ENCODE measurements around the gene PCP2.

Gene PCP2

GRCh38 chr19:7633698-7634097 lies at the start of gene PCP2:
Gene PCP2, minus strand, starts transcription at chr19:7633719. Its CDS starts 262 bp downstream, at chr19:7633457.
- no peak for DNase-seq

DNA sequence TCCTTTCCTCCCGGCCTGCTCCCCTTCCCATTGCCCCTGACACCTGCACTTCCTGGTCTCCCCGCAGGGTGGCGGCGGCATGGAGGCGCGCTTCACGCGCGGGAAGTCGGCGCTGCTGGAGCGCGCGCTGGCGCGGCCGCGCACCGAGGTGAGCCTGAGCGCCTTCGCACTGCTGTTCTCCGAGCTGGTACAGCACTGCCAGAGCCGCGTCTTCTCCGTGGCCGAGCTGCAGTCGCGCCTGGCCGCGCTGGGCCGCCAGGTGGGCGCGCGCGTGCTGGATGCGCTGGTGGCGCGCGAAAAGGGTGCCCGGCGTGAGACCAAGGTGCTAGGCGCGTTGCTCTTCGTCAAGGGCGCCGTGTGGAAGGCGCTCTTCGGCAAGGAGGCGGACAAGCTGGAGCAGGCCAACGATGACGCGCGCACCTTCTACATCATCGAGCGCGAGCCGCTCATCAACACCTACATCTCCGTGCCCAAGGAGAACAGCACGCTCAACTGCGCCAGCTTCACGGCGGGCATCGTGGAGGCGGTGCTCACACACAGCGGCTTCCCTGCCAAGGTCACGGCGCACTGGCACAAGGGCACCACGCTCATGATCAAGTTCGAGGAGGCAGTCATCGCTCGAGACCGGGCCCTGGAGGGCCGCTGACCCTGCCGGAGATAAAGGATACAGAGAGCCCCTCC lies 48.8 kb upstream of the PCP2 start:
- no peak for DNase-seq

DNA sequence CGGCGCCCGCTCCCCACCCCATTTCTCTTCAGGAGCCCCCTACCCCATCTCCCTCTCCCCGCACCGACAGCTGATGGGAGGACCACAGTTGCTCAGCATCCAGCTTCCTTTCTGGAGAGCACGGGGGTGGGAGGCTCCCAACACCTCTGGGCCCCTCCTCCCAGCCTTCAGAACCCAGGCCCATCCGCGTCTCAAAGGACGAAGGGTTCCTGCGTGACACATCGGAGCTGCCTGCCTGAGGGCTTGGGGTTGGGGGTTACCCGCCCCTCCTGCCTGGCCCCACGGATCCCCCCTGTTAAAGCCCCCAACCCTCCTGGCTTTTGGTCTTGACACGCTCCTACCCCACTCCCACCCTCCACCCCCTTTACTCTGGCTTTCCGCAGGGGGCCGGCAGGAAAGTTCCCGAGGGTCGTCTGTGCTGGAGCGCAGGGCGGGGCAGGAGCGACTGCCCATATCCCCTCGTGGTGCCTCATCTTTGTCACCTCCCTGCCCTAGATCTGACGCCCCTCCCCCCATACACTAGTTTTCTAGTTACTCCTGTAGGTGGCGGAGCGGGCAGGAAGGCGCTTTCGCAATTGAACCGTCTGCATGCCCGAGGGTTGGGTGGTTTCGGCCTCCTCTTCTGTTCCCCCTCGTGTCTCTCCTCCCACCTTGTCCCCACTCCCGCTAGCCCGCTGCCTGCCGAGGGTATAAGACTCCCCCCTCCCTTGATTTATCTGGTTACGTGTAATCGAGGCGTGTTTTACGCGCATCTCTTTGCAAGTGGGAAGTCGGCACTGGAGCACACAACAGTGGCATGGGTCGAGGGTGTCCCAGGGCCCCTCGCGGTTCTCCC lies 48.0 kb upstream of the PCP2 start:
- peak; percentile 95 for DNase-seq

DNA sequence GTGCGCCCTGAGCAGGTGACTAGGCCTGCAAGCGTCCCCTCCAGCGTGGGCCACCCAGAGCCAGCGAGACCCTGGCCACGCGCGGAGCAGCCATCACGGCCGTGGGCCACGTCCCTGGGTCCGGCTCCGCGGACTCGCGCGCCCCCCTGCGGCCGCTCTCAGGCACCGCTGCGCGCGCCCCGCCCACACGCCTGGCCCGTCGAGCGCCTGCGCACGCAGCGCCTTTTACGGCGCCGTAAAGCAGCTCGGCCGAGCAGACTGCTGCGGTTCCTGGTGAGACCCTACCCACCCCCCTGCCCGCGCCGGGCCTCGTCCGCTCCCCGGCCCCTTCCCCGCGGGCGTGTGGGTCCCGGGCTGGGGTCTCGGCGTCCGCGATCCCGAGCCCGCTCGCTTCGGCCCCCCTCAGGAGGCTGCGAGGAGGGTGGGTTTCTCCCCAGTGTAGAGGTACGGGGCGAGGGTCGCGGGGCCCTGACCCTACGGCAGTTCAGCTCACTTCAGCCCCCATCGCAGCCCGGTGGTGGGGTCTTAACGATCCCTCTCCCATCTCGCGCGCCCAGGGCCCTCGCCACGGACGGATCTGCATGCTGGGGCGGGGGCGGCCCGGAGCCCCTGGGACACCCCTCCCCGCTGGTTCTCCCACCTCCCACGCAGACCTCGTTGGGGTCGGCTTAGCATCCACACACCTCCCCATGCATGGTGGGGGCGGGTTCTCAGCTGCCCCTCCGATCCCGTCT lies 47.3 kb upstream of the PCP2 start, which contains the start of gene TRAPPC5:
TSS of gene TRAPPC5 (plus strand) at position 228 of the 734 bp plus-strand sequence. CDS start 1,421 bp downstream, outside the sequence.
- DNase-seq = peak; percentile 60 to 69

DNA sequence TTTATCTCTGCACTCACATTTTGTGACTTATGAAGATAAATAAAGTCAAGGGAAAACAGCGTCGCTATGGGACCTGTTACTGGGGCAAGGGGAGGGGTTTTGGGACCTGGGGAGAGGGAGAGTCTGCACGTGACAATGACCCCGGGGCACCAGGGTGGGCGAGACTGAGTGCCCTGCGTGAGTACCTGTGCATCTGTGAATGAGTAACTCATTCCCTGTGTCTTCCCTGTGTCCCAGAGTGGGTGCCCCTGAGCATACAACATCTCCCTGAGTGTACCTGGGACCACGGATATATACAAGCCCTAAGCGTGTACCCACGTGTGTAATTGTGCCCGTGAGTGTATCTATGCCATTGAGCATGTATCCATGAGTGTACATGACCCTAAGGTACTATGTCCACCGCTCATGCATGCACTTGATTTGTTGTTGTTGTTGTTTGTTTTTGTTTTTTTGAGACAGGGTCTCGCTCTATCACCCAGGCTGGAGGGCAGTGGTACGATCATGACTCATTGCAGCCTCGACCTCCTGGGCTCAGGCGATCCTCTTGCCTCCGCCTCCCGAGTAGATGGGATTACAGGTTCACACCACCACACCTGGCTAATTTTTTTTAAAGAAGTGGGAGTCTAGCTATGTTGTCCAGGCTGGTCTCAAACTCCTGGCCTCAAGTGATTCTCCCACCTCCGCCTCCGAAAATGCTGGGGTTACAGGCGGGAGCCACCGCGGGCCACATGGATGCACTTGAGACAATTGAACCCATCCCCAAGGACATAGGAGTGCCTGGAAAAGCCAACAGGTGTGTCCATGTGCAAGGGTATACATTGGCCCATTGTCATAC lies 46.5 kb upstream of the PCP2 start:
- DNase-seq = no peak

DNA sequence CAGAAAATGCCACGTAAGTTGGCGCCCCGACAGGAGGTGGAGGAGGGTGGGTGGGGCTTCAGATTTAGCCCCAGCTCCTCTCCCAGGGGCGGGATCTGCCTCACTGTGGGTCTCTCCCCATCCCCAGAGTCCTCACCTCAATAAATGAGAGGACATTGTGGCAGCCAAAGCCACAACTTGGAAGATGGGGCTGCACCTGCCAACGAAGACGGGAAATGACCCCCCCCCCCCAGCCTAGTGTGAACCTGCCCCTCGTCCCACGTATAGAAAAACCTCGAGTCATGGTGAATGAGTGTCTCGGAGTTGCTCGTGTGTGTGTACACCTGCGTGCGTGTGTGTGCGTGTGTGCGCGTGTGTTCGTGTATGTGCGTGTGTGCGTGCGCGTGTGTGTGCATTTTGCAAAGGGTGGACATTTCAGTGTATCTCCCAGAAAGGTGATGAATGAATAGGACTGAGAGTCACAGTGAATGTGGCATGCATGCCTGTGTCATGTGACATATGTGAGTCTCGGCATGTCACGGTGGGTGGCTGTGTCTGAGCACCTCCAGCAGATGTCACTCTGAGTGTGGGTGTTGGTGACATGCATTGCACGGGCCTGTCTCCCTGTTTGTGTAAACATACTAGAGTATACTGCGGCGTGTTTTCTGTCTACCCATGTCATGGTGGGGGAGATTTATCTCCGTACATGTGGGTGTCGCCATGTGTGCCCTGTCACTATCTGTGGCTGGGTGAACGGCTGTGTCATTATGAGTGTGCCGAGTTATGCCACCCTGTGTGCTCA lies 45.6 kb upstream of the PCP2 start:
- peak in 1 of 2 experiments; percentile 9 for DNase-seq

GRCh38 chr19:7677669-7678311 lies 44.3 kb upstream of the PCP2 start:
- no peak for DNase-seq

DNA sequence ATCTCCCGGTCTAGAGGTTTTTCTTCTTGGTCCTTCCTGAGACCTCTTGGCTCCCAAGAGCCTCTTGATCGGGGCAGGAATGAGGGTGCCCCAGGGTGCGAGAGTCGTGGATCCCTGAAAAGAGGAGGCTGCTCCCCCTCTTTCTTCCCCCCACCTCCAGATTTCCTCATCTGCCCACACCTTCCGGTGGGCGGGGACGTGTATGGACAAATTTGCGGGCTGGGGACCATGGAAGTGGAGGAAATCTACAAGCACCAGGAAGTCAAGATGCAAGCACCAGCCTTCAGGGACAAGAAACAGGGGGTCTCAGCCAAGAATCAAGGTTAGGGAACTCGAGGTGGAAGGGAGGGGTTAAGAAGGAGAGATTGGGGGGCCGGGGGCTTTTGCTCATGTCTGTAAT lies 43.3 kb upstream of the PCP2 start, which contains the start of gene MCEMP1:
TSS of gene MCEMP1 (plus strand) at position 237 of the 400 bp plus-strand sequence. CDS start at position 268, 31 bp downstream.
- DNase-seq = peak; percentile 67 to 68

GRCh38 chr19:7676376-7676775 lies 42.9 kb upstream of the PCP2 start:
- peak; percentile 42 to 66 for DNase-seq

- peak; percentile 89 to 91 for DNase-seq
These were observed 40.8 kb upstream of the PCP2 start for GRCh38 chr19:7674010-7675005.

DNA sequence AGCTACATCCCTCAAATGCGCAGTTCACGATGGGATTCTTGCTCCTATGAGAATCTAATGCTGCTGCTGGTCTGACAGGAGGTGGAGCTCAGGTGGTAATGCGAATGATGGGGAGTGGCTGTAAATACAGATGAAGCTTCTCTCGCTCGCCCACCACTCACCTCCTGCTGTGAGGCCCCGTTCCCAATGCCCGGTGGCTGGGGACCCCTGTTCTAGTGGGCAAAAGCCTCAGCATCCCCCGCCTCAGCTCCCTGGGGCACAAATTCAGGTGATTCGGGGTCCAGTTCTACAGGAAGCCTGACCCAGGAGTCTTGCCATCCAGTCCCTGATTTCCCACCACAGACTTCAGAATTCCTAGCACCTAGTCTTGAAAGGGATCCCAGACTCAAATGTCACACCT lies 39.0 kb upstream of the PCP2 start:
- DNase-seq = no peak

DNA sequence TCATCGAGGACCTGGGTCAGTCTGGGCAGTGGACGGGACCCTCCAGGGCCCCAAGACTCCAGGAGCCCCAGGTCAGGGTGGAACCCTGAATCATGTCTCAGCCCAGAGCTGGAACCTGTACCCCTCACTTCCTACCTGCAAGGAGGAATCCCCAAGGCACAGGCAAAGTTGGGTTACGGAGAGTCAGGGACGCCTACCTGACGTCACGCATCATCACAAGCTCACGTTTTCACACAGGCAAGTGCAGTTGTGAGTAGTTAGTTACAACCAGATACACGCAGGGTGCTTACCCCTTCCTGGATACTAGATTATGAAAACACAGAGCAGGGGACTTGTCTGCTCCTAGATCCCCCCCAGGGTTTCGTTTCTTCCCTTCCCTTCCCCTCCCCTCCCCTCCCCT lies 37.3 kb upstream of the PCP2 start:
- DNase-seq = no peak

DNA sequence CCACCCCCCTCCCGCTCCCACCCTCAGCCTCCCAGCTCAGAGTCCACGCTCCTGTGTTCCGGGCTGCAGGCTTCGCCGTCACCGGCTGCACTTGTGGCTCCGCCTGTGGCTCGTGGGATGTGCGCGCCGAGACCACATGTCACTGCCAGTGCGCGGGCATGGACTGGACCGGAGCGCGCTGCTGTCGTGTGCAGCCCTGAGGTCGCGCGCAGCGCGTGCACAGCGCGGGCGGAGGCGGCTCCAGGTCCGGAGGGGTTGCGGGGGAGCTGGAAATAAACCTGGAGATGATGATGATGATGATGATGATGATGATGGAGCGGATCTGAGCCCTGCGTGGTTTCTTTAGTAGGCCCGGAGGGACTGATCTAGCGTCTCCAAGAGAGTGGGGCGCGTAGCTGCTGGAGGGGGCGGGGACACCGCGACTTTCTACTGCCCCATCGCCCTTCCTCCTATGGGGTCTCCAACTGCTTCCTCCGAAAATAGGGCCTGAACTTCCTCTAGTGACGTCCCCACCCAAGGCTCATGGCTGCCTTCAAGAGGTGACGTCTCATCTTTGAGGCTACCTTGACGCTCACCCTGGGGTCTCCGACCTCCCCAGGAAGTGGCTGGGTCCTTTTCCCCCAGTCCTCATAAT lies 36.7 kb upstream of the PCP2 start:
- no peak for DNase-seq

- no peak for DNase-seq
These were observed 36.1 kb upstream of the PCP2 start for GRCh38 chr19:7669641-7670040.

GRCh38 chr19:7668842-7669241 lies 35.3 kb upstream of the PCP2 start, which contains the start of gene RETN:
Gene RETN, plus strand, starts transcription at chr19:7669049. Its CDS starts 278 bp downstream, at chr19:7669327.
- DNase-seq = no peak

- no peak for DNase-seq
These were observed 31.6 kb upstream of the PCP2 start for GRCh38 chr19:7665076-7665475.

GRCh38 chr19:7663706-7664105 lies 30.2 kb upstream of the PCP2 start:
- no peak for DNase-seq

GRCh38 chr19:7662657-7663056 lies 29.1 kb upstream of the PCP2 start:
- no peak for DNase-seq

Data from AML-193 (cell line).